Measurements from ENCODE around the gene CDK14.

CDK14 gene

GRCh38 chr7:90595801-90596670 is at the start of gene CDK14:
Gene CDK14 (plus strand): TSS chr7:90596321. CDS start chr7:90596628, 307 bp downstream.
- Histone ChIP-seq H3K4me1 (ENCODE audit: insufficient read depth, low read length, severe bottlenecking) (peaks cover 16% of the 10 kb centered on the region), H3K9ac (ENCODE audit: low read length) (peak within 1 kb of the TSS; percentile 43), H3K9me3 (ENCODE audit: low read length) (no peaks in the 10 kb centered on the region), H3K36me3 (ENCODE audit: insufficient read depth, low read length) (no peaks in the 10 kb centered on the region), H2AFZ (ENCODE audit: low read length) (peak within 1 kb of the TSS; percentile 20; the same call in 1 of the 2 replicates), H4K20me1 (ENCODE audit: insufficient read depth, low read length) (no peaks in the 10 kb centered on the region), H3K9me2 (ENCODE audit: low read depth, low read length) (no peaks in the 10 kb centered on the region), H3F3A (ENCODE audit: insufficient read depth, low read length) (no peaks in the 10 kb centered on the region), H3K27me3 (ENCODE audit: insufficient read depth, low read length) (peaks cover 6% of the 10 kb centered on the region; the same call in 1 of the 2 replicates), H3K4me3 (ENCODE audit: low read depth, low read length, poor library complexity, severe bottlenecking) (peak within 1 kb of the TSS; percentile 64), H3K27ac (ENCODE audit: low read depth, low read length, poor library complexity, severe bottlenecking) (no peak within 1 kb of the TSS), H3K79me2 (ENCODE audit: insufficient read depth, low read length) (no peaks in the 10 kb centered on the region), H3K4me2 (ENCODE audit: low read length) (peak within 1 kb of the TSS; percentile 79)
- TF ChIP-seq CTCF (IDR thresholded peaks at IDR 0.05; ENCODE audit: low read length) = peak; percentile 26; the same call in 1 of the 2 replicates
- no peak for TF ChIP-seq EZH2 (IDR thresholded peaks at IDR 0.05; ENCODE audit: borderline replicate concordance, low read length)

GRCh38 chr7:90551036-90551435 is 45.1 kb upstream of the CDK14 start:
- H3F3A ChIP-seq (ENCODE audit: insufficient read depth, low read length) = no peaks in the 10 kb centered on the region
- H4K20me1 ChIP-seq (ENCODE audit: insufficient read depth, low read length) = no peaks in the 10 kb centered on the region
- no peaks in the 10 kb centered on the region for H3K9me3 ChIP-seq (ENCODE audit: low read length)
- H3K36me3 ChIP-seq (ENCODE audit: insufficient read depth, low read length) = no peaks in the 10 kb centered on the region
- no peak overlapping the region for H3K4me3 ChIP-seq (ENCODE audit: low read depth, low read length, poor library complexity, severe bottlenecking)
- no peaks in the 10 kb centered on the region for H3K79me2 ChIP-seq (ENCODE audit: insufficient read depth, low read length)
- H2AFZ ChIP-seq (ENCODE audit: low read length) = no peak overlapping the region
- H3K4me2 ChIP-seq (ENCODE audit: low read length) = no peak overlapping the region
- no peak overlapping the region for H3K27ac ChIP-seq (ENCODE audit: low read depth, low read length, poor library complexity, severe bottlenecking)
- no peak for TF ChIP-seq EZH2 (IDR thresholded peaks at IDR 0.05; ENCODE audit: borderline replicate concordance, low read length)
- TF ChIP-seq CTCF (IDR thresholded peaks at IDR 0.05; ENCODE audit: low read length) = no peak
- H3K9me2 ChIP-seq (ENCODE audit: low read depth, low read length) = no peaks in the 10 kb centered on the region
- H3K9ac ChIP-seq (ENCODE audit: low read length) = no peak overlapping the region
- no peaks in the 10 kb centered on the region for H3K4me1 ChIP-seq (ENCODE audit: insufficient read depth, low read length, severe bottlenecking)
- H3K27me3 ChIP-seq (ENCODE audit: insufficient read depth, low read length) = no peaks in the 10 kb centered on the region

- no peak overlapping the region for H3K4me2 ChIP-seq (ENCODE audit: low read length)
- H3K4me1 ChIP-seq (ENCODE audit: insufficient read depth, low read length, severe bottlenecking) = no peaks in the 10 kb centered on the region
- no peaks in the 10 kb centered on the region for H3K36me3 ChIP-seq (ENCODE audit: insufficient read depth, low read length)
- H3K9me3 ChIP-seq (ENCODE audit: low read length) = no peaks in the 10 kb centered on the region
- H3K4me3 ChIP-seq (ENCODE audit: low read depth, low read length, poor library complexity, severe bottlenecking) = no peak overlapping the region
- H3K9me2 ChIP-seq (ENCODE audit: low read depth, low read length) = no peaks in the 10 kb centered on the region
- H4K20me1 ChIP-seq (ENCODE audit: insufficient read depth, low read length) = no peaks in the 10 kb centered on the region
- TF ChIP-seq EZH2 (IDR thresholded peaks at IDR 0.05; ENCODE audit: borderline replicate concordance, low read length) (no peak), CTCF (IDR thresholded peaks at IDR 0.05; ENCODE audit: low read length) (peak; percentile 38; the same call in 1 of the 2 replicates)
- H3F3A ChIP-seq (ENCODE audit: insufficient read depth, low read length) = no peaks in the 10 kb centered on the region
- H3K27ac ChIP-seq (ENCODE audit: low read depth, low read length, poor library complexity, severe bottlenecking) = no peak overlapping the region
- no peaks in the 10 kb centered on the region for H3K79me2 ChIP-seq (ENCODE audit: insufficient read depth, low read length)
- H3K27me3 ChIP-seq (ENCODE audit: insufficient read depth, low read length) = no peaks in the 10 kb centered on the region
- H3K9ac ChIP-seq (ENCODE audit: low read length) = no peak overlapping the region
- no peak overlapping the region for H2AFZ ChIP-seq (ENCODE audit: low read length)
Measured at GRCh38 chr7:90552521-90552920, 43.6 kb upstream of the CDK14 start.
